HEK293T (cell line): ENCODE results near the gene ARHGAP32.

Experiments used
- CTCF ChIA-PET: fragments of 350-600 bp; formaldehyde crosslinking; extraction: SDS; loops from one replicate; lab custom pipeline; 2021; ENCODE audit warnings: antibody characterized with exemption, inconsistent platforms; lab: Yijun Ruan, JAX
- POLR2A ChIA-PET: fragments of 350-600 bp; formaldehyde crosslinking; extraction: SDS; loops from one replicate; lab custom pipeline; 2020; ENCODE audit warnings: antibody characterized with exemption, inconsistent platforms; lab: Yijun Ruan, JAX
- DNase-seq: peaks from one replicate; pipeline ENCODE4 v3.0.0; 2012; ENCODE audit warnings: mixed read lengths; ENCODE audit errors: extremely low spot score
- ARNT ChIP-seq: fragments of 450-650 bp; IDR thresholded peaks from 2 replicates; pipeline ENCODE4 v1.6.1; 2017; ENCODE audit warnings: mild to moderate bottlenecking
- BHLHE40 ChIP-seq: fragments of 450-650 bp; IDR thresholded peaks from 2 replicates; pipeline ENCODE4 v1.6.1; 2016; ENCODE audit warnings: mild to moderate bottlenecking, moderate library complexity, borderline replicate concordance
- CTBP1 ChIP-seq: fragments of 450-650 bp; IDR thresholded peaks from 2 replicates; pipeline ENCODE4 v1.6.1; 2016; ENCODE audit warnings: borderline replicate concordance
- ELF4 ChIP-seq: fragments of 450-650 bp; IDR thresholded peaks from 2 replicates; pipeline ENCODE4 v1.6.1; 2017; ENCODE audit warnings: antibody characterized with exemption
- FOXA1 ChIP-seq: fragments of 450-650 bp; IDR thresholded peaks from 2 replicates; pipeline ENCODE4 v1.6.1; 2016; ENCODE audit warnings: mild to moderate bottlenecking
- FOXK2 ChIP-seq: fragments of 450-650 bp; IDR thresholded peaks from 2 replicates; pipeline ENCODE4 v1.6.1; 2016; ENCODE audit warnings: mild to moderate bottlenecking
- FOXM1 ChIP-seq: fragments of 450-650 bp; IDR thresholded peaks from 2 replicates; pipeline ENCODE4 v1.6.1; 2017; ENCODE audit warnings: mild to moderate bottlenecking, borderline replicate concordance
- HDGF ChIP-seq: fragments of 450-650 bp; IDR thresholded peaks from 2 replicates; pipeline ENCODE4 v1.6.1; 2017; ENCODE audit warnings: antibody characterized with exemption, borderline replicate concordance
- L3MBTL2 ChIP-seq: fragments of 450-650 bp; conservative IDR thresholded peaks from 2 replicates; pipeline ENCODE4 v1.6.1; 2016; ENCODE audit warnings: mild to moderate bottlenecking
- LEF1 ChIP-seq: fragments of 450-650 bp; IDR thresholded peaks from 2 replicates; pipeline ENCODE4 v1.6.1; 2017; ENCODE audit warnings: mild to moderate bottlenecking, borderline replicate concordance
- NFRKB ChIP-seq: fragments of 450-650 bp; IDR thresholded peaks from 2 replicates; pipeline ENCODE4 v1.6.1; 2016; ENCODE audit warnings: mild to moderate bottlenecking, moderate library complexity
- SP1 ChIP-seq: fragments of 450-650 bp; IDR thresholded peaks from 2 replicates; pipeline ENCODE4 v1.6.1; 2017
- SUZ12 ChIP-seq: fragments of 450-650 bp; IDR thresholded peaks from 2 replicates; pipeline ENCODE4 v1.6.1; 2016; ENCODE audit warnings: mild to moderate bottlenecking
- TARDBP ChIP-seq: fragments of 450-650 bp; IDR thresholded peaks from 2 replicates; pipeline ENCODE4 v1.6.1; 2016
- ZNF384 ChIP-seq: fragments of 450-650 bp; IDR thresholded peaks from 2 replicates; pipeline ENCODE4 v1.6.1; 2016
- TF ChIP-seq, protein P1 (sequence below): fragments of 450-650 bp; IDR thresholded peaks from 2 replicates; pipeline ENCODE4 v1.6.1; 2016

ARHGAP32 gene

DNA sequence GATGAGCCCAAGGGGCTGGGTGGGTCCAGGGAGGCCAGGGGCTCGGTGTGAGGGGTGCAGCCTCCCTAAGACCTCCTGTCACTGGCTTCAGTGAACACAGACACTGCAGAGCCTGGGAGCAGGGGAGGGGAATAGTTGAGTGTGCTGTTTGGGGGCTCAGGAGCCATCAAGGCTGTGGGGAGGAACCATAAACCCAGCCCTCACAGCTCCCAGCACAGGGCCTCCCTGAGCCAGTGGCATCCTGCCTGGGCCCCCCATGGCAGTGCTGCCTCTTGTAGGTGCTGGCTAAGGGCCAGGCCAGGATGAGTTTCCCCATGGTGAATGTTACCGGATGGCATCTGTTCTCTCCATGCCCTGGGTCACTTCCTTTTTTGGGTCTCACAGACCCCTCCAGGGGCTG is 275.4 kb downstream of the ARHGAP32 start:
- ChIA-PET CTCF (no interaction called here), POLR2A (no interaction called here)
- no peak for TF ChIP-seq ZNF384
- no peak for TF ChIP-seq LEF1
- TF ChIP-seq FOXM1 = no peak
- no peak for DNase-seq

DNA sequence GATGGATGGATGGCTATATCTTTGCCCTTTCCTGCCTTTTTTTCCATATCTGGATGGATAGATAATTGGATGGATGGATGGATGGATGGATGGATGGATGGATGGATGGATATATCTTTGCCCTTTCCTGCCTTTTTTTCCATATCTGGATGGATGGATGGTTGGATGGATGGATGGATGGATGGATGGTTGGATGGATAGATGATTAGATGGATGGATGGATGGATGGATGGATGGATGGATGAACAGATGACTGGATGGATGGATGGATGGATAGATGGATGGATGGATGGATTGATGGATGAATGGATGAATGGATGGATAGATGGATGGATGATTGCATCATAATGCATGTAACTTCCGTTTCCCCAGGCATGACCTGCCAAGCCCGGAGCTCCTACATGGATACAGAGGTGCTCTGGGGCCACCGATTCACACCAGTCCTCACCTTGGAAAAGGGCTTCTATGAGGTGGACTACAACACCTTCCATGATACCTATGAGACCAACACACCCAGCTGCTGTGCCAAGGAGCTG is 276.0 kb downstream of the ARHGAP32 start:
- no peak for TF ChIP-seq ARNT
- TF ChIP-seq ELF4 = no peak
- no peak for TF ChIP-seq FOXM1
- TF ChIP-seq FOXK2 = no peak
- no peak for TF ChIP-seq ZNF384
- TF ChIP-seq CTBP1 = no peak
- no peak for TF ChIP-seq NFRKB
- no peak for TF ChIP-seq HDGF
- TF ChIP-seq L3MBTL2 = no peak
- TF ChIP-seq TARDBP = no peak
- TF ChIP-seq SP1 = no peak
- TF ChIP-seq, protein P1, sequence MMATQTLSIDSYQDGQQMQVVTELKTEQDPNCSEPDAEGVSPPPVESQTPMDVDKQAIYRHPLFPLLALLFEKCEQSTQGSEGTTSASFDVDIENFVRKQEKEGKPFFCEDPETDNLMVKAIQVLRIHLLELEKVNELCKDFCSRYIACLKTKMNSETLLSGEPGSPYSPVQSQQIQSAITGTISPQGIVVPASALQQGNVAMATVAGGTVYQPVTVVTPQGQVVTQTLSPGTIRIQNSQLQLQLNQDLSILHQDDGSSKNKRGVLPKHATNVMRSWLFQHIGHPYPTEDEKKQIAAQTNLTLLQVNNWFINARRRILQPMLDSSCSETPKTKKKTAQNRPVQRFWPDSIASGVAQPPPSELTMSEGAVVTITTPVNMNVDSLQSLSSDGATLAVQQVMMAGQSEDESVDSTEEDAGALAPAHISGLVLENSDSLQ = no peak
- no peak for TF ChIP-seq FOXA1
- no peak for TF ChIP-seq LEF1
- TF ChIP-seq SUZ12 = no peak
- POLR2A ChIA-PET = no interaction called here
- CTCF ChIA-PET = no interaction called here
- no peak for DNase-seq

DNA sequence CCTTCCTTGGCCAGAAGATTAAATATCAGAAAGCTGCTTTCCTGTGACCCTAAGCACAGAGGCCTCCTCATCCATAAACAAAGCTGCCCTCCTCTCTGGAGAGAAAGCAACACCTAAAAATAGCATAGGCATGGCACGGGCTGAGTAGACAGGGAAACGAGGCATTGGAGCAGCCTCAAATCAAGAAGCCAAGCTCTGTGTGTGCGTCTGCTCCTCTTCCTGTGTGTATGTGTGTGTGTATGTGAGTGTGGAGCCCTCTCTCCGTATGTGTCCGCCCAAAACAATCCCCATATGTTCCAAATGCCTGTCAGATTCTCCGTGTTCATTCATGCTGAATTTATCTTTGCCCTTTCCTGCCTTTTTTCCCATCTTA is 277.0 kb downstream of the ARHGAP32 start:
- no peak for TF ChIP-seq NFRKB
- no peak for TF ChIP-seq FOXM1
- no peak for TF ChIP-seq TARDBP
- TF ChIP-seq BHLHE40 = no peak
- no peak for TF ChIP-seq L3MBTL2
- TF ChIP-seq ARNT = no peak
- TF ChIP-seq ZNF384 = no peak
- no peak for TF ChIP-seq LEF1
- TF ChIP-seq, protein P1 = no peak
- no peak for TF ChIP-seq SP1
- no peak for TF ChIP-seq FOXK2
- TF ChIP-seq CTBP1 = no peak
- TF ChIP-seq SUZ12 = no peak
- no peak for TF ChIP-seq FOXA1
- no peak for TF ChIP-seq HDGF
- TF ChIP-seq ELF4 = no peak
- DNase-seq = no peak
- ChIA-PET POLR2A (no interaction called here), CTCF (interaction anchor here (1.7 kb wide), 1 partner anchor 9 kb away, joined by 3 read pairs; no protein-coding TSS in a partner anchor)
